ENCODE measurements around the gene SESN1. TPM values are rescaled to one million over a fixed set of nuclear protein-coding genes. Genes with fewer than 3 reads are reported as not detected.
A peak's percentile ranks its signal among the peaks of the same experiment; 100 is the strongest.
"Not testable (repeated sequence)": the region's sequence is repeated elsewhere in the genome, so short reads cannot be mapped to it uniquely, and the experiment has no call there.

Gene SESN1
- total RNA-seq, 1 donor from 2014 or later, result 58.9 TPM

GRCh38 chr6:109088995-109089394, 5.7 kb downstream of the SESN1 start:
- no peak overlapping the region for H3K4me3 ChIP-seq
- no peak overlapping the region for H3K27ac ChIP-seq
- no peaks in the 10 kb centered on the region for H3K27me3 ChIP-seq
- peaks cover 40% of the 10 kb centered on the region for H3K4me1 ChIP-seq
- no peaks in the 10 kb centered on the region for H3K9me3 ChIP-seq
- intact Hi-C loops (cut with DNase I), result no loop called here
- TF ChIP-seq CTCF (IDR thresholded peaks at IDR 0.05), result no peak
- peaks cover 0 to 8% of the 10 kb centered on the region in 2 donors for H3K36me3 ChIP-seq
- no peak for DNase-seq (ENCODE audit: extremely low spot score in 2 of 2)

- intact Hi-C loops (cut with DNase I), result no loop called here
- H3K27ac ChIP-seq, result peak overlapping the region; percentile 5
- H3K4me1 ChIP-seq, result peaks cover 33% of the 10 kb centered on the region
Observed at GRCh38 chr6:109087661-109088264, 6.9 kb downstream of the SESN1 start.

GRCh38 chr6:109084146-109084545, 10.5 kb downstream of the SESN1 start:
- peaks cover 40% of the 10 kb centered on the region for H3K4me1 ChIP-seq
- H3K27me3 ChIP-seq; DNase-seq (ENCODE audit: extremely low spot score in 2 of 2); H3K4me3 ChIP-seq; intact Hi-C loops (cut with DNase I); H3K36me3 ChIP-seq; H3K27ac ChIP-seq; H3K9me3 ChIP-seq: not testable (repeated sequence)

More at GRCh38 chr6:109087661-109088264, 6.9 kb downstream of the SESN1 start:
- H3K27me3 ChIP-seq, result no peaks in the 10 kb centered on the region
- H3K9me3 ChIP-seq, result no peaks in the 10 kb centered on the region
- no peak for TF ChIP-seq POLR2AphosphoS5 (IDR thresholded peaks at IDR 0.05; ENCODE audit: insufficient read depth in 1 of 2, low read depth in 1 of 2)
- no peak for TF ChIP-seq CTCF (IDR thresholded peaks at IDR 0.05)
- H3K4me3 ChIP-seq, result no peak overlapping the region
- no peak for DNase-seq (ENCODE audit: extremely low spot score in 2 of 2)
- peaks cover 0 to 8% of the 10 kb centered on the region in 2 donors for H3K36me3 ChIP-seq

GRCh38 chr6:109083657-109084056, 11.0 kb downstream of the SESN1 start:
- DNase-seq (ENCODE audit: extremely low spot score in 2 of 2), result no peak
- no peaks in the 10 kb centered on the region for H3K9me3 ChIP-seq
- peaks cover 40% of the 10 kb centered on the region for H3K4me1 ChIP-seq
- H3K27me3 ChIP-seq, result no peaks in the 10 kb centered on the region
- intact Hi-C loops (cut with DNase I), result no loop called here
- H3K27ac ChIP-seq, result no peak overlapping the region
- no peak overlapping the region for H3K4me3 ChIP-seq
- peaks cover 0 to 8% of the 10 kb centered on the region in 2 donors for H3K36me3 ChIP-seq
- TF ChIP-seq POLR2A (IDR thresholded peaks at IDR 0.05) (no peak), POLR2AphosphoS5 (IDR thresholded peaks at IDR 0.05; ENCODE audit: insufficient read depth in 1 of 2, low read depth in 1 of 2) (no peak), CTCF (IDR thresholded peaks at IDR 0.05) (no peak)

GRCh38 chr6:109082188-109082577, 12.5 kb downstream of the SESN1 start:
- H3K27ac ChIP-seq, result no peak overlapping the region
- no peaks in the 10 kb centered on the region for H3K9me3 ChIP-seq
- TF ChIP-seq POLR2A (IDR thresholded peaks at IDR 0.05) (no peak), POLR2AphosphoS5 (IDR thresholded peaks at IDR 0.05; ENCODE audit: insufficient read depth in 1 of 2, low read depth in 1 of 2) (peak in 1 of 2 donors; percentile 7), CTCF (IDR thresholded peaks at IDR 0.05) (no peak)
- H3K4me1 ChIP-seq, result peaks cover 33% of the 10 kb centered on the region
- no peak overlapping the region for H3K4me3 ChIP-seq
- no peak for DNase-seq (ENCODE audit: extremely low spot score in 2 of 2)
- H3K27me3 ChIP-seq, result no peaks in the 10 kb centered on the region
- peaks cover 0 to 8% of the 10 kb centered on the region in 2 donors for H3K36me3 ChIP-seq
- intact Hi-C loops (cut with DNase I), result no loop called here

All from vagina (tissue), 2 donors.